ENCODE data around the gene RANBP17.

RANBP17 gene

DNA sequence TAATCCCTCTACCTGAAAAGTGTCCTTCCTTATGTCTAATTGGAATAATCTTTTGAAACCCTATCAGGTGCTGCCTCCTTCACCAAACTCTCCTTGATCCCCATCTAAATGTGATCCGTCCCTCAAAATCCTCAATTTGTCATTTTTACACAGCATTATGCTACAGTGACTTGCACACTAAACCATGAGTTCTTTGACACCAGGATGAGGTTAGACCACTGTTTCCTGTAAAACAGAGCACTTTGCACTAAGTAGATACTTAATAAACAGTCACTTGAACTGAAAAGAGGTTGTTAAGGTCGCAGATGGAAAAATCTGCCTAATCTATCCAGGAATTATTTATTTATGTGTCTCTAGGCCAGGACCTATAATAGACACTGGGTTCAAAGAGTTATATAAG is 403.0 kb downstream of the RANBP17 start:
- H3K4me3 ChIP-seq (ENCODE audit: low read length): no peak overlapping the region
- no peak for DNase-seq (ENCODE audit: low read depth)
- TF ChIP-seq, protein P1, sequence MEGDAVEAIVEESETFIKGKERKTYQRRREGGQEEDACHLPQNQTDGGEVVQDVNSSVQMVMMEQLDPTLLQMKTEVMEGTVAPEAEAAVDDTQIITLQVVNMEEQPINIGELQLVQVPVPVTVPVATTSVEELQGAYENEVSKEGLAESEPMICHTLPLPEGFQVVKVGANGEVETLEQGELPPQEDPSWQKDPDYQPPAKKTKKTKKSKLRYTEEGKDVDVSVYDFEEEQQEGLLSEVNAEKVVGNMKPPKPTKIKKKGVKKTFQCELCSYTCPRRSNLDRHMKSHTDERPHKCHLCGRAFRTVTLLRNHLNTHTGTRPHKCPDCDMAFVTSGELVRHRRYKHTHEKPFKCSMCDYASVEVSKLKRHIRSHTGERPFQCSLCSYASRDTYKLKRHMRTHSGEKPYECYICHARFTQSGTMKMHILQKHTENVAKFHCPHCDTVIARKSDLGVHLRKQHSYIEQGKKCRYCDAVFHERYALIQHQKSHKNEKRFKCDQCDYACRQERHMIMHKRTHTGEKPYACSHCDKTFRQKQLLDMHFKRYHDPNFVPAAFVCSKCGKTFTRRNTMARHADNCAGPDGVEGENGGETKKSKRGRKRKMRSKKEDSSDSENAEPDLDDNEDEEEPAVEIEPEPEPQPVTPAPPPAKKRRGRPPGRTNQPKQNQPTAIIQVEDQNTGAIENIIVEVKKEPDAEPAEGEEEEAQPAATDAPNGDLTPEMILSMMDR (conservative IDR thresholded peaks at IDR 0.05; ENCODE audit: low read depth, low read length): no peak

- TF ChIP-seq, protein P1 (conservative IDR thresholded peaks at IDR 0.05; ENCODE audit: low read depth, low read length): no peak
- no peak for DNase-seq (ENCODE audit: low read depth)
- H3K4me3 ChIP-seq (ENCODE audit: low read length): no peak overlapping the region
These were observed 407.1 kb downstream of the RANBP17 start for GRCh38 chr5:171268700-171269620.

DNA sequence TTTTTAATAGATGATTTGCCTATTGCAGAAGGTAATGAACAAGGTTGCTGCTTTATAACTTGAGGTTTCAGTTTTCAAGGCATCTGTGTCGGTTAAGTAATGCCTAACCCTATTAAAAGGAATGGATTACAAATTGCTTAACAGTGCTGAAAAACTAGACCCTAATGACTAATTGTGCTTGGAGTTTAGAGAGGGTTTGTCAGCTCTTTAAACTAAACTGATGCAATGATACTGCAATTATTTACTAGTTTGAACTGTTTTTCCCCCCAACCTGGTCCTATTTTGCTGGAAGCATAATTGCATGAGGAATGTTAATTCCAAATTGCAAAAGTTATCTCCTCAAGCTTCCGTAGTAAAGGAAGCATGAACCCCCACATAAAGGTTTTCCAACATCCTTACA is 407.9 kb downstream of the RANBP17 start:
- peak; percentile 34 for DNase-seq (ENCODE audit: low read depth)
- TF ChIP-seq, protein P1 (conservative IDR thresholded peaks at IDR 0.05; ENCODE audit: low read depth, low read length): no peak

GRCh38 chr5:171270136-171270535 is 408.3 kb downstream of the RANBP17 start:
- TF ChIP-seq, protein P1 (conservative IDR thresholded peaks at IDR 0.05; ENCODE audit: low read depth, low read length): no peak
- DNase-seq (ENCODE audit: low read depth): no peak
- no peak overlapping the region for H3K4me3 ChIP-seq (ENCODE audit: low read length)

More for the DNA sequence above, 407.9 kb downstream of the RANBP17 start:
- H3K4me3 ChIP-seq (ENCODE audit: low read length): no peak overlapping the region

GRCh38 chr5:171271798-171272197 is 410.0 kb downstream of the RANBP17 start:
- TF ChIP-seq, protein P1 (conservative IDR thresholded peaks at IDR 0.05; ENCODE audit: low read depth, low read length): no peak
- DNase-seq (ENCODE audit: low read depth): no peak
- no peak overlapping the region for H3K4me3 ChIP-seq (ENCODE audit: low read length)

DNA sequence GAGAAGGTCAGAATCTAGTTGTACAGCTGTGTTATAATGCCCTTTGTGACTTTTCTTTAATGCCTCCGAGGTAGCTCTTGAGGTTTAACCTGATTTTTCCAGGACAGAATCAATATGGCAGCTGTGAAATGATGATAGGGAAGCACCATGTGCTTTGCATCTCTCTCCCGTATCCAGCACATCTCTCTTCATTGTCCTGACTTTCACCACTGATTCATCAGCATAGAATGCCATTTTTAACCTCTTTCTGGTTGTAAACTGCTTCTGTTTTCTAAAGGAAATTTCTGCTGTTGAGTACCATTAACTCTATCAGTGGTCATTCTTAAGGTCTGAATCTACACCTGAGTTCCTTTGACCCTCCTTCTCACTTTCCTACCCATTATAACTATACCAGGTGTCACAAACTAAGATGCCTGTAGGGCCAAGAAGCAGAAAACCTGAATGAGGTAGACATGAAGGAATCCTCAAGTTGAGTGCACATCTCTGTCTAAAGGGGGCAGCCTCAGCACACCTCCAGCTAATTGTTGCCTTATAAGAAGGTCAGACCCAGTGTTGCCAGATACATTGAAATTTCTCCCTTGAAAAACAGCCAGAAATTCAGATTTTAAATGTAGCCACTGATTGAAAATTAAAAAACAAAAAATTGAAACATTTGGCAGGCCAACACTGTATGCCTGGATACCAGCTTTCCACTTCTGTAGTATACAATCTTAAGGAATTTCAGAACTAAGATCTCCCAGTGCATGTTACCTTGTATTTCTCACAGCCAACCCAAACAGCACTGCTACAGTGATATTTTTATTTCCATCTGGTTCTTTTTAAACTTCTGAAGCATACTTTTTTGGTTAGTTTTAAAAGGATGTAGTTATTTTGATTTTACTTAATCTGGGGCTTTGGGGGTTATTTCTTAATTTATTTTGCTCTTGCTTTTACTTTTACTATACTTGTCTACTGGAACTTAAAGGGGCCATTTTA is 411.5 kb downstream of the RANBP17 start:
- DNase-seq (ENCODE audit: low read depth): no peak
- TF ChIP-seq, protein P1 (conservative IDR thresholded peaks at IDR 0.05; ENCODE audit: low read depth, low read length): peak; percentile 54
- H3K4me3 ChIP-seq (ENCODE audit: low read length): no peak overlapping the region
